SKM-1 (cell line): ENCODE results near the gene TMEM126A.
A peak's percentile ranks its signal among the peaks of the same experiment; 100 is the strongest.
"Not testable (repeated sequence)": the region's sequence is repeated elsewhere in the genome, so short reads cannot be mapped to it uniquely, and the experiment has no call there.

Experiments used
- DNase-seq: peaks from one replicate; lab custom pipeline; 2025; ENCODE audit not compliant: unreplicated experiment; lab: John Stamatoyannopoulos, UW

The TMEM126A gene

DNA sequence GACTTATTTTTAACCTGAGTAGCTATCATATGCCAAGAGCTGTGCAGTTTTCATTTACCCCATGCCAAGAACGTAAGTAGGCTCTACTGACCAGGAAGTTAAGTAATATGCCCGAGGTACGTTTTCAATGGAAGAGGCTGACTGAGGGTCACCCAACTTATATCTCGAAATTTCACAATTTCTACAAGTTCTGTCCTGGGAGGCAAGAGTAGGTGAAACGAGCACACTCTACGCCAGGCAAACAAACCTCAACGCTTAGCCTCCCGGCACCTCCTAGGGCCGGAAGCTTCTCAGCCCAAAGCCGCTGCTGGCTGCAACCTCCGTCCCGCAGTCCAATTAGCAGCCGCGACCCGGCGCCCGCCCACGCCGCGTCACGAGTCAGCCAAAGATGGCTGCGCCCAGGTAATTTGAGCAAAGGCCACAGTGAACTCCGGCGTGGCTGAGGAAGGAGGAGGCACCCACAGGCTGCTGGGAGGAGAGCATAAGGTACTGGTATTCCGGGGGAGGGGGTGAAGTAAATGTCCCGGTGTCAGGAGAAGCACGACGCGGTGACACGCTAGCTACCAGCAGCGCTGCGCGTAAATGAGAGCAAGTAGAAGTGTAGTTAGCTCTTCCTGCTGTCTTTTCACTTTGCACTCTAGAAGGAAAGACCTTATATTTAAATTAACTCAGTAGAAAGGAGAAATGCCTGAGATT, at the start of gene TMEM126A:
TMEM126A (plus strand) TSS at position 364 of the 696 bp plus-strand sequence. CDS start 2,289 bp downstream, outside the sequence.
- DNase-seq = peak; percentile 69

DNA sequence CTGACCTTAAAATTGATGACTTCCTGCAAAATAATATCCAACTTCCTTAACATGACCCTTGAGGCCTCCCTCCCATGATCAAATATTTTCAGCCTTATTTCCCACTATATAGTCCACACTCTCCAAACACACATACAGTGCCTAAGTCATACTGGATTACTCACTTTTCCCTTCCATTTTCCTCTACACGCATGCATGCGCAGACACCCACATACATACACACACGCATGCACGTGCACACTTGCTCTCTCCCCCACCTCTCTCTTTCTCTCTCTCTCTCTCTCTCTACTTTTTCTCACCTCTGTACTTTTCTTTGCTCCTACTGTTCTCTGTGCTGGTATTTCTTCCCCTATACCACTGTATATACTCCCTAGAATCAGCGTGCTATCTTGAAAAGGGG, 48.7 kb upstream of the TMEM126A start:
- DNase-seq = no peak

DNA sequence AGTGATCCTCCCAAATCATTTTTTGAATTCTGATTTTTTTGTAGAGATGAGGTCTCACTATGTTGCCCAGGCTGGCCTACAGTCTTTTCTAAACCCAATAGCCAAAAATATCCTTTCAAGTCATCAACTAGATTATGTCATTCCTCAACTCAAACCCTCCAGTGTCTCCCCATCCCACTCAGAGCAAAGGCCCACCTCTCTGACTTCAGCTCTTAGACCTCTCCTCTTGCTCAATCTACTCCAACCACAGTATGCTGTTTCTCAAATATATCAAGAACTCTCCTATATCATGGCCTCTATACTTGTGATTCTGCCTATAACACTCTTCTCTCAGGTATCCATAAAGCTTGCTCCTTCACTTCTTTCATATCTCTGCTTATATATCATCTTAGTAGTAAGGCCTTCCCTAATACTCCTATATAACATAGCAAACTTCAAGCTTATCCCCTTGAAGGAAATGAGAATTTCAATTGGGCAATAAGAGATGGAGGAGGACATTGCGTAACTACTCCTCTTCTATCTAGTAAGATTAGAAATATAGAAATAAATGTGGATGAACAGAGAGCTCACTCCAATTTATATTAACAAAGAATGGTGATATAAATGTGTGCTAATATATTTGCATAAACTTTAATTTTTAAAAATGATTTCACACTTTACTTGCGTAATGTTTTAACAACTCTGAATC, 45.1 kb upstream of the TMEM126A start:
- no peak for DNase-seq

DNA sequence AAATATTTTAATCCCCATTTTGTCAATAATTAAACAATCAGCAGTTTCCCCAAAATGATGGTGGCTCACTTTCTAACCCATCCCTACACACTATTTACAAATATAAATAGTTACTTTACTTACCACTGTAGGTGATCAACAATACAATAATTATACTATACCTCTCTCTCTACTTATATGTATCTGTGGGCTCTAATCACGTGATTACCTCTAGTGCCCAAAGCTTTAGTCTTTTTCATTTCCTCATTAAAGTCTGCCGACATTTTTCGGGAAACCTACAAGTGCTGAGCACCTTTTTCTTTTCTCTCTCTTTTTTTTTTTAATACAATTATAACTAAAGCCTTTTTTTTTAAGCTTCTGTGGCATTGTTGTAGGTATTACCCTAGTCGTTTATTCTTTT, 44.5 kb upstream of the TMEM126A start:
- DNase-seq = no peak

DNA sequence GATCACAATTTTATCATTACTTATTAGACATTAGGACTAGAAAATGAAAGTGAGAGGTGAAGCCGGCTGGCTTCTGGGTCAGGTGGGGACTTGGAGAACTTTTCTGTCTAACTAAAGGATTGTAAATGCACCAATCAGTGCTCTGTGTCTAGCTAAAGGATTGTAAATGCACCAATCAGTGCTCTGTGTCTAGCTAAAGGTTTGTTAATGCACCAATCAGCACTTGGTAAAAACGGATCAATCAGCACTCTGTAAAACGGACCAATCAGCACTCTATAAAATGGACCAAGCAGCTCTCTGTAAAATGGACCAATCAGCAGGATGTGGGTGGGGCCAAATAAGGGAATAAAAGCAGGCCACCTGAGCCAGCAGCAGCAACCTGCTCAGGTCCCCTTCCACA, 41.5 kb upstream of the TMEM126A start:
- DNase-seq = not testable (repeated sequence)

DNA sequence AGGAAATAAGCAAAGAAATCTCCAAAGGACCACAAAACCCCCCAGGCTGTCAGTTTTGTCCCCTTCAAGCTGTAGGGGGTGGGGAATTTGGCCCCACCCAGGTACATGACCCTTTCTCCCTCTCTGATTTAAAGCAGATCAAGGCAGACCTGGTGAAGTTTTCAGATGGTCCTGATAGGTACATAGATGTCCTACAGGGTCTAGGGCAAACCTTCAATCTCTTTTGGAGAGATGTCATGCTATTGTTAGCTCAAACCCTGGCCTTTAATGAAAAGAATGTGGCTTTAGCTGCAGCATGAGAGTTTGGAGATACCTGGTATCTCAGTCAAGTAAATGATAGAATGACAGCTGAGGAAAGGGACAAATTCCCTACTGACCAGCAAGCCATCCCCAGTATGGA, 39.1 kb upstream of the TMEM126A start:
- DNase-seq = not testable (repeated sequence)

DNA sequence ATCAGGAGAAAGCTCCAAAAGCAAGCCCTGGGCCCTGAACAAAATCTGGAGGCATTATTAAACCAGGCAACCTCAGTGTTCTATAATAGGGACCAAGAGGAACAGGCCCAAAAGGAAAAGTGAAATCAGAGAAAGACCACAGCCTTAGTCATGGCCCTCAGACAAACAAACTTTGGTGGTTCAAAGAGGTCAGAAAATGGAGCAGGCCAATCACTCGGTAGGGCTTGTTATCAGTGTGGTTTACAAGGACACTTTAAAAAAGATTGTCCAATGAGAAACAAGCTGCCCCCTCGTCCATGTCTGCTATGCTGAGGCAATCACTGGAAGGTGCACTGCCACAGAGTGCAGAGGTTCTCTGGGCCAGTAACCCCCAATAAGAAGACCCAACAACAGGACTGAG, 38.5 kb upstream of the TMEM126A start:
- DNase-seq = not testable (repeated sequence)

DNA sequence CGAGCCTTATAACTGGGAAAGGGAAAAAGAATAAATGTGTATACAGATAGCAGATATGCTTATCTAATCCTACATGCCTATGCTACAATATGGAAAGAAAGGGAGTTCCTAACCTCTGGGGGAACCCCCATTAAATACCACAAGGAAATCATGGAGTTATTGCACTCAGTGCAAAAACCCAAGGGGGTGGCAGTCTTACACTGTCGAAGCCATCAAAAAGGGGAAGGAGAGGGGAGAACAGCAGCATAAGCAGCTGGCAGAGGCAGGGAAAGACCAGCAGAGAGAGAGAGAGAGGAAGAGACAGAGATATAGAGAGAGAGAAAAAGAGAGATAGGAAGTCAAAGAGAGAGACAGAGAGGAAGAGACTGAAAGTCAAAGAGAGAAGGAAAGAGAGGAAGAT, 36.1 kb upstream of the TMEM126A start:
- DNase-seq = not testable (repeated sequence)

DNA sequence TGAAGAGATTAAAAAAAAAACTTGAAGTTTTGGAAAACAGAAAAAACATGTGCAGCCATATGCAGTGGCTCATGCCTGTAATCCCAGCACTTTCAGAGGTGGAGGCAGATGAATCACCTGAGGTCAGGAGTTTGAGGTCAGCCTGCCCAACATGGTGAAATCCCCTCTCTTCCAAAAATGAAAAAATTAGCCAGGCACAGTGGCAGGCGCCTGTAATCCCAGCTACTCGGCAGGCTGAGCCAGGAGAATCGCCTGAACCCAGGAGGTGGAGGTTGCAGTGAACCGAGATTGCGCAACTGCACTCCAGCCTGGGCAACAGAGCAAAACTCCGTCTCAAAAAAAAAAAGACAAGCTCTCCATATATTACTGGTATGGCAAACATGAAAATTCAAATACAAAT, 28.3 kb upstream of the TMEM126A start:
- no peak for DNase-seq

DNA sequence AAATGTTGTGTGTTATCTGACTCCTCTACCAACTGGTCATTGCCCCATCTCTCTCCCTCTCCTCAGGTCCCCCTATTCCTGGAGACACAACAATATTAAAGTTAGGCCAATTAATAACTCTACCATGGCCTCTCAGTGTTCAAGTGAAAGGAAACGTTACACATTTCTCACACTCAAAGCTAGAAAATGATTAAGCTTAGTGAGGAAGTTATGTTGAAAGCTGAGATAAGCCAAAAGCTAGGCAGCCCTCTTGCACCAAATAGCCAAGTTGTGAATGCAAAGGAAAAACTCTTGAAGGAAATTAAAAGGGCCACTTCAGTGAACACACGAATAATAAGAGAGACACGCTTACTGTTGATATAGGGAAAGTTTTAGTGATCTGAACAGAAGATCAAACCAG, 27.5 kb upstream of the TMEM126A start:
- DNase-seq = no peak

DNA sequence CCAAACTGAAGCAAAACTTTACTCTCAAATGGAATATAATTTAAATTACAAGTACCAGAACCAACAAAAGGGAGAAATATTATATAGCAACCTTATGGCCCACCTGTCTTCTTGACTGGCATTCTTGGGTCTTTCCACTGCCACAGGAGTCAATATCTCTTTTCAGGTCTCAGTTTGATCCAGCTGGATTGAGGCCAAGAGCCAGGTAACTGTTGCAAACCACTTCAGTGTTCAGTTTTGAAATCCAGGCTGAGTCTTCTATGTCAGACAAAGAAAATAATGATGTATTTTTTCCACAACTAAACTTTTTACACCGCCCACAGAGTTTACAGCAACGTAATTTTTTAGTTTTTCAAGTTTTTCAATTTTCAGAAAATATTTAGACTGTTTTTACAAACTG, 21.3 kb upstream of the TMEM126A start:
- no peak for DNase-seq

DNA sequence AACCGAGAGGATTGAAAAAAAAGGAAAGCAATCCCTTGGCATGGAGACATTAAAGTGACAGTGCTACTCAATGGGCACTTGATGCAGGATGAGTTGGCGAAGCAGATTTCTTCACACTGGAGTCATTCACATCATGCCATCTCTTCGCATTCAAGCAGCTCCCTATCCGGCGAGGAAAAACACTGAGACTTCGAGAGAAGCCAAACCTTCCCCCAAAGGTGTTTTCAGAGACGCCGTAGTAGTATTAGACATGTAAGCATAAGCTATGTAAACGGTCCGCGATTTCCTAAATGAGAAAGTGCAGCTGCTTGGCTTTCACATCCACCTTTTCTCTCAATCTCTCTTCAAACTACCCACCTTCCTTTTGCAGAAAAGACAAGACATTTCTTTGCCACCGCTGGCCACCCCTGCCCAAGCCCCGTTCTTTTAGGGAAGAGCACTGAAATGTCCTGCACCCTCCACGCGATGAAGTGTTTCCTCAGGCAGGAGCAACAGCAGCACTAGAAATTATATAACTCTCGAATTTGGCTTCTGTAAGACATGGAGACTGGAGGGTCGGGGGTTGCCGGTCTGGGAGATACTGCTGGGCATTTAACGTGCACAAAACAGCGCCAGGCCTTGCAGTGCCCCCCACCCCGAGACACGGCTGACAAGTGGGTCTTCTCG, 20.3 kb upstream of the TMEM126A start, which contains the start of gene DLG2:
DLG2 (minus strand) TSS at position 13 of the 666 bp plus-strand sequence.
- DNase-seq = no peak

DNA sequence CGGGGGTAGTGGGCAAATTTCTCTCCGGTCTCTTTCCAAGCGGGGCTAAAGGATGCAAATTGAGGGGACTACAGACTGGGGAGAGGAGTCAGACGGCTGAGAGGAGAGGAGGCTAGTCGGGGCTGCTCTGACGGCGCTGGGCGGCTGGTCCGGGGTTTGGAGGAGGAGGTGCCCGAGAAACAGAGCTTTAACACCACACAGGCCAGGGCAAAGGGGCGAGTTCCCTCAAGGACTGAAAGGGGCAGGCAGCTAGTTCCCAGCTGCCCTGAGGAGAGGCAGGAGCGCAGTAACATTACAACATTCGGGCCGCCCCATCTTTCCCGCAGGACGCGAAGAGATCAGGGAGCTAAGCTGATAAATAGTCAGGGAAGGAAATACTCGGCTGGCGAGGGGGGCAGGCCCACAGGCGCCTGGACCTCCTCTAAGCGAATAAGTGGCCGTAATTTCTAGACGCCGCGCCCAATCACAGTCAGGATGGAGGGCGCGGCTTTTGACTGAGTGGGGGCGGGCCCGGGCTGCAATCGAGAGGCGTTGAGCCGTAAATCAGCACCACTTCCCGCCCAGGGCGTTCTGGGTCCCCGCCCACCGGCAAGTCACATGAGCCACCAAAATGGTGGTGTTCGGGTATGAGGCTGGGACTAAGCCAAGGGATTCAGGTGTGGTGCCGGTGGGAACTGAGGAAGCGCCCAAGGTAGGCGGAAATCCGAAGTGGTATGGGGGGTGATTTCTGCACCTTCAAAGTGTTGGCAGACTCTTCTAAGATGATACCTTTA, 19.6 kb upstream of the TMEM126A start, which contains the start of gene TMEM126B:
TMEM126B (plus strand) TSS at position 596 of the 773 bp plus-strand sequence; CDS start at position 611, 15 bp downstream.
- DNase-seq = peak; percentile 95

DNA sequence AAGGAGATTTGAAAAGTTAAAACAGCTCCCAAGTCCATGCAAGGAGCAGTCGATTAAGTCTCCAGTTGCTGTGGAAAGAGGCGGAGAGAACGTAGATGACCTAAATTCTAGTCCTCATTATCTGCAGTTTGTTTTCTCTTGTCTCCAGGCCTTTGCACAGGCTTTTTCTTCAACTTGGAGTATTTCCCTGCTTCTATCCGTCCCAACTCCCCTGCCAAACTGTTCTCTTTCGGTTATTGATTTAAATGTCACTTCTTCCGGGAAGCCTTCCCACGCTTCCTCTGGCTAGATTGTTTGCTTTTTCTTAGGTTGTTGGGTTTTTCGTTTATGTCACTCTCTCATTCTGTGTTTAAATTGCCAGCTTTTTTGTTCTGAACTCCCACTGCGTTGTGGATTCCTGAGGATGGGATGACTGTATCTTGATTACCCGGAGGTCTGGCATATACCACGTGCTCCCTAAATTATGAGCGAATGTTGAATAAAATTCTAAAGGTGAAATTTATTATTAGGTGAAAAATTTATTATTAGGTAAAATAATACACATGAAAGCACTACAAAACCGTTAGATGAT, 18.9 kb upstream of the TMEM126A start:
- no peak for DNase-seq

DNA sequence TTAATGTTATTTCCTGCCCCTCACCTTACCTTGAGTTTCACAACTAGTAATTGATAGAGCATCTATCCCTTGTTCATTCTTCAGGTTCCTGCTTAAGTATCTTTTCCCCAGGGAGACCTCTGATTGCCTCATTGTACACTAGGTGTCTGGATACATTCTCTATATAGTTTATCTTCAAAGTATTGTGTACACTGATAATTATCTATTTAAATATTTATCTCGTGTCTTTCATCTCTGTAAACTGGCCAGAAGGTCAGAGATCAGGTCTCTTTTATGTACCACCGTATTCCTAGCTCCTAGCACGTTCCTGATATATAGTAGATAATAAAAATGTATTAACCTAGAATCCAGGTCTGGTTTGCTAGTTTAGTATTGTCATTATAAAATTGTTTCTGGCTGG, 13.0 kb upstream of the TMEM126A start:
- no peak for DNase-seq

DNA sequence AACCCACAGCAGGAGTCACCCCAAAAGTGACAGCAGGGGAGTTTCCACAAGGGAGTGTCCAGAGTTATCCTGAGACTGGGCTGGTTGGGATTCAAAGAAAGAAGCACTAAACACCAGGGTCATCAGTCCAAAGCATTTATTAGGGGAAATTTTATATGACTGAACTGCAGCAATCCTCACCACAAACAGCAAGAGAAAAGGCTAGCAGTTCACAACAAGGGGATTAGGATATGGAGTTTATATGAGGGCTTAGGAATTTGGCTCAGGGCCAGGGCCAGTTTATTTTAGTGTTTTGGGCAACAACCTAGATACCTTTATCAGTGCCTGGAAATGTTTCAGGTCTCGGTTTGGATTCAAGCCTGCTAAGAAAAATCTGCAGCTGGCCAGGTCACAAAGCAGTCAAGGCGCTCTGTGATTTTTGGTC, 4.6 kb upstream of the TMEM126A start:
- no peak for DNase-seq

DNA sequence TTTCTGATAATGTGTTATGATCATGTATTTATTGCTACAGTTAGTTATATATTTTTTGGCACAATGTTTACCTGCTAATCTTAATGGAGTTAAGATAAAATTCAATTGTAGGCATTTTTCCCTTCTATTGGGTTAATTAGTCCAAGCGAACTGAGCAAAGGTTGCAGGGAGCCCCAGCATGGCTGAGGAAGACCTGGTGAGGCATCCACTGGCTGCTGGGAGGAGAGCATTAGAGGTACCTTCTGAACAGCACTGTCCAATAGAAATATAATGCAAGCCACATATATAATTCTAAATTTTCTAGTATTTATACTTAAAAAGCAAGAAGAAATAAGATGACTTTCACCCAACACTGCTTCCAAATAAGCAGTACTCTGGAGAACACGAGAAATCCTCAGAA, 689 bp upstream of the TMEM126A start:
- no peak for DNase-seq

DNA sequence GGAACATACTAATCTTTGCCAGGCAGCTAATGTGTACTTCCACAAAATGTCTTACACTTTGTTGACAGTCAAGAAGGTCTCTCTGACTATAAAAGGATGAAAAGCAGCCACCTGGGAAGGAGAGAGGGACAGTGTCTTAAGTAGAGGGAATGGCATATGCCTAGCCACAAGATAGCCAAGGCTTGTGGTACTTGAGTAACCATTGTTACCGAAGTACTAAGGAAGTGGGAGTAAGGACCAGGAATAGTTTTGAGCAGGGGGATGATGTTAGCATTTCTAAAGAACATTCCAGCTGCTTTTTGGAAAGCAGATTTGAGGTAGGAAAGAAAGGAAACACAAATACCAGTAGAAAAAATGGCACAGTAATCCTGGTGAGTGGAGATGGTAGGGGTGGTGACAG, 3.4 kb downstream of the TMEM126A start:
- DNase-seq = no peak

DNA sequence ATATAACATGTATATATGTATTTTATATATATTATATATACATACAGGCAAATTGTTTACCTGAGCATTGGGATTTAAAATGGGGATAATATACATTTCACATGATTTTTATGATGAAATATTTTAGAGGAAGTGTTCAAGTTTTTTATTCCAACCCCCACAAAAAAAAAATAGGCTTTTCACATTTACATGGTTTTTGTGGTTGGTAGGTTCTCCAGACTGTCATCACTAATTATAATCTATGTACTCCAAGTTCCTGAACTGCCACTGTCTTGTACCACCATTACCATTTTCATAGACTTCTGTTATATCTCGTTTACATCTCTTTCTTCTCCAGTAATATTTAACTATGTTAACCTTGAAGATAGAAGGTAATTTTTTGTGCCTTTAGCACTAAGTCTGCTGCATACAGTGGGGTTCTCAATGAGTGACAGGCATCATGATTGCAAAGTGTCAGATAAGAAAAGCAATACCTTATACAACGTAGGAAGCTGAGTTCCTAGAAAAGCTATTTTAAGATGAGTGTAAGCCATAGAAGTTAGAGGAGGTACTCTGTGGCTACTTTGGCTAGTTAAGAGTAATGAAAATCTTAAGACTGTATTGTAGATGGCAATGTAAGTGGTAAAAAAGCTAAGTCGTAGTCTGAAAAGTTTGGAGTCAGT, 5.2 kb downstream of the TMEM126A start:
- DNase-seq = no peak

DNA sequence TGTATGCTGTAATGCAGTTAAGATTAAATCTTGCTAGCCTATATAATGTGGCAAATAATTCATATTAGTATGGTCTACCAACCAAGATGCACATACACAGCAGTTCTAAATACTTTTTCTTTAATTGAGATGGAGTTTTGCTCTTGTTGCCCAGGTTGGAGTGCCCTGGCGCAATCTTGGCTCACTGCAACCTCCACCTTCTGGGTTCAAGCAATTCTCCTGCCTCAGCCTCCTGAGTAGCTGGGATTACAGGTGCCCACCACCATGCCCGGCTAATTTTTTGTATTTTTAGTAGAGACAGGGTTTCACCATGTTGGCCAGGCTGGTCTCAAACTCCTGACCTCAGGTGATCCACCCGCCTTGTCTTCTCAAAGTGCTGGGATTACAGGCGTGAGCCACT, 6.6 kb downstream of the TMEM126A start:
- not testable (repeated sequence) for DNase-seq
